Hematopoietic multipotent progenitor cell treated with erythropoietin and hydrocortisone succinate and interleukin-3 and kit ligand, for 15 days (in vitro differentiated cells): Measurements from ENCODE around the gene ADRA2C.

Source experiments
- DNase-seq: peaks from one replicate; pipeline ENCODE4 v3.0.0-alpha.2; 2015; ENCODE audit warnings: low spot score

The ADRA2C gene

GRCh38 chr4:3766036-3766784 is at the start of gene ADRA2C:
ADRA2C (plus strand) TSS chr4:3766385; CDS start chr4:3766607, 222 bp downstream.
- DNase-seq: no peak

- no peak for DNase-seq
Observed at GRCh38 chr4:3716631-3717235, 49.5 kb upstream of the ADRA2C start.

- DNase-seq: no peak
Observed at GRCh38 chr4:3717241-3717640, 48.9 kb upstream of the ADRA2C start.

- no peak for DNase-seq
Observed at GRCh38 chr4:3718462-3718861, 47.7 kb upstream of the ADRA2C start.

- DNase-seq: no peak
Observed at GRCh38 chr4:3719191-3719590, 47.0 kb upstream of the ADRA2C start.

- DNase-seq: no peak
Observed at GRCh38 chr4:3719836-3720235, 46.3 kb upstream of the ADRA2C start.

- no peak for DNase-seq
Observed at GRCh38 chr4:3720466-3720865, 45.7 kb upstream of the ADRA2C start.

GRCh38 chr4:3721186-3721585 is 45.0 kb upstream of the ADRA2C start:
- no peak for DNase-seq

GRCh38 chr4:3721627-3722026 is 44.6 kb upstream of the ADRA2C start:
- DNase-seq: no peak

GRCh38 chr4:3722446-3723231 is 43.5 kb upstream of the ADRA2C start:
- DNase-seq: no peak

- DNase-seq: no peak
Observed at GRCh38 chr4:3723232-3723642, 42.9 kb upstream of the ADRA2C start.

GRCh38 chr4:3724319-3725231 is 41.6 kb upstream of the ADRA2C start:
- DNase-seq: no peak

- no peak for DNase-seq
Observed at GRCh38 chr4:3725936-3726870, 40.0 kb upstream of the ADRA2C start.

GRCh38 chr4:3727847-3728469 is 38.2 kb upstream of the ADRA2C start:
- DNase-seq: no peak

GRCh38 chr4:3729188-3729881 is 36.9 kb upstream of the ADRA2C start:
- DNase-seq: no peak

GRCh38 chr4:3729882-3730226 is 36.3 kb upstream of the ADRA2C start:
- DNase-seq: no peak

- DNase-seq: no peak
Observed at GRCh38 chr4:3730422-3731190, 35.6 kb upstream of the ADRA2C start.

- DNase-seq: no peak
Observed at GRCh38 chr4:3732076-3733028, 33.8 kb upstream of the ADRA2C start.
